PC-9 (cell line): ENCODE measurements around the gene LONP1. TPM values are rescaled to one million over a fixed set of nuclear protein-coding genes. Genes with fewer than 3 reads are reported as not detected.

Experiments used
- BruUV-seq: library from RNA; stranded (reverse); fragments of 400-500 nt; replicated peaks from 2 replicates; lab custom pipeline; 2021; lab: Mats Ljungman, UMichigan
- CTCF ChIA-PET: fragments of 300-600 bp; sonication (Branson Sonifier 250); formaldehyde crosslinking; loops from one replicate; lab custom pipeline; 2022; ENCODE audit warnings: antibody characterized with exemption; lab: Charles Lee
- POLR2A ChIA-PET: fragments of 300-600 bp; sonication (Branson Sonifier 250); formaldehyde crosslinking; loops from one replicate; lab custom pipeline; 2022; ENCODE audit warnings: antibody characterized with exemption; ENCODE audit not compliant: unreplicated experiment; lab: Charles Lee
- DNase-seq, 2 experiments: peaks; one replicate each; pipeline versions ENCODE4 v3.0.0 to v3.0.0-alpha.2; 2015 to 2022; ENCODE audit warnings: mixed read lengths in 1 of 2
- H2AFZ ChIP-seq: fragments of 200-600 bp; sonication (generic); 2 replicates; pipeline ENCODE4 v1.8.1; 2017; ENCODE audit warnings: antibody characterized with exemption
- H3F3A ChIP-seq: fragments of 200-600 bp; sonication (generic); 2 replicates; pipeline ENCODE4 v1.8.1; 2017; ENCODE audit warnings: antibody characterized with exemption, mild to moderate bottlenecking, low read depth; ENCODE audit not compliant: insufficient read depth
- H3K27ac ChIP-seq: fragments of 200-600 bp; sonication (generic); 2 replicates; pipeline ENCODE4 v1.6.1; 2016; ENCODE audit warnings: mixed run types
- H3K27me3 ChIP-seq: fragments of 200-600 bp; sonication (generic); 2 replicates; pipeline ENCODE4 v1.6.1; 2016; ENCODE audit warnings: low read depth, mixed run types; ENCODE audit not compliant: insufficient read depth
- H3K36me3 ChIP-seq: fragments of 200-600 bp; sonication (generic); 2 replicates; pipeline ENCODE4 v1.6.1; 2016; ENCODE audit warnings: low read depth, mixed run types
- H3K4me1 ChIP-seq: fragments of 200-600 bp; sonication (generic); replicated peaks from 2 replicates; pipeline ENCODE4 v1.6.1; 2016; ENCODE audit warnings: mixed run types; ENCODE audit not compliant: insufficient read depth
- H3K4me2 ChIP-seq: fragments of 200-600 bp; sonication (generic); 2 replicates; pipeline ENCODE4 v1.6.1; 2017; ENCODE audit warnings: mixed run types
- H3K4me3 ChIP-seq: fragments of 200-600 bp; sonication (generic); 2 replicates; pipeline ENCODE4 v1.6.1; 2016; ENCODE audit warnings: mixed run types
- H3K79me2 ChIP-seq: fragments of 200-600 bp; sonication (generic); 2 replicates; pipeline ENCODE4 v1.6.1; 2017; ENCODE audit warnings: low read depth, mixed run types
- H3K9me2 ChIP-seq: fragments of 200-600 bp; sonication (generic); 2 replicates; pipeline ENCODE4 v1.8.1; 2017; ENCODE audit warnings: mild to moderate bottlenecking; ENCODE audit not compliant: insufficient read depth
- H3K9me3 ChIP-seq: fragments of 200-600 bp; sonication (generic); 2 replicates; pipeline ENCODE4 v1.8.1; 2016; ENCODE audit warnings: low read depth; ENCODE audit not compliant: insufficient read depth
- H4K20me1 ChIP-seq: fragments of 200-600 bp; sonication (generic); 2 replicates; pipeline ENCODE4 v1.8.1; 2017; ENCODE audit not compliant: insufficient read depth
- EZH2 ChIP-seq: fragments of 200-600 bp; sonication (generic); IDR thresholded peaks from 2 replicates; pipeline ENCODE4 v1.8.0; 2017; ENCODE audit warnings: antibody characterized with exemption, low read depth
- intact Hi-C: fragments of 100-400 bp; cut with micrococcal nuclease; formaldehyde crosslinking; loops from one replicate; pipeline ENCODE4 v1.10.0; 2022; ENCODE audit not compliant: unreplicated experiment
- total RNA-seq: library from RNA; stranded (reverse); gene quantifications from 2 replicates; pipeline ENCODE4 v1.2.3, GENCODE V29; 2021
- TF ChIP-seq, protein P1 (sequence below): fragments of 200-600 bp; sonication (generic); conservative IDR thresholded peaks from 2 replicates; pipeline ENCODE4 v1.6.1; 2017; ENCODE audit warnings: mixed run types, antibody characterized with exemption, mild to moderate bottlenecking, moderate library complexity

LONP1 gene
- total RNA-seq, 1 experiment from 2014 or later, result 78.2 TPM

GRCh38 chr19:5669212-5669611, 50.7 kb downstream of the LONP1 start:
- no peak for DNase-seq
- no peaks in the 10 kb centered on the region for H3K79me2 ChIP-seq
- H3K27ac ChIP-seq, result no peak overlapping the region
- no peaks in the 10 kb centered on the region for H3K36me3 ChIP-seq
- H4K20me1 ChIP-seq, result no peaks in the 10 kb centered on the region
- H3K4me1 ChIP-seq, result no peaks in the 10 kb centered on the region
- H3F3A ChIP-seq, result no peaks in the 10 kb centered on the region
- no peaks in the 10 kb centered on the region for H3K9me3 ChIP-seq
- H2AFZ ChIP-seq, result no peak overlapping the region
- intact Hi-C loops, result no loop called here
- no peaks in the 10 kb centered on the region for H3K27me3 ChIP-seq
- POLR2A ChIA-PET, result no interaction called here
- H3K4me2 ChIP-seq, result no peak overlapping the region
- no TSS peak for BruUV-seq
- H3K4me3 ChIP-seq, result no peak overlapping the region
- no peaks in the 10 kb centered on the region for H3K9me2 ChIP-seq
- TF ChIP-seq, protein P1, sequence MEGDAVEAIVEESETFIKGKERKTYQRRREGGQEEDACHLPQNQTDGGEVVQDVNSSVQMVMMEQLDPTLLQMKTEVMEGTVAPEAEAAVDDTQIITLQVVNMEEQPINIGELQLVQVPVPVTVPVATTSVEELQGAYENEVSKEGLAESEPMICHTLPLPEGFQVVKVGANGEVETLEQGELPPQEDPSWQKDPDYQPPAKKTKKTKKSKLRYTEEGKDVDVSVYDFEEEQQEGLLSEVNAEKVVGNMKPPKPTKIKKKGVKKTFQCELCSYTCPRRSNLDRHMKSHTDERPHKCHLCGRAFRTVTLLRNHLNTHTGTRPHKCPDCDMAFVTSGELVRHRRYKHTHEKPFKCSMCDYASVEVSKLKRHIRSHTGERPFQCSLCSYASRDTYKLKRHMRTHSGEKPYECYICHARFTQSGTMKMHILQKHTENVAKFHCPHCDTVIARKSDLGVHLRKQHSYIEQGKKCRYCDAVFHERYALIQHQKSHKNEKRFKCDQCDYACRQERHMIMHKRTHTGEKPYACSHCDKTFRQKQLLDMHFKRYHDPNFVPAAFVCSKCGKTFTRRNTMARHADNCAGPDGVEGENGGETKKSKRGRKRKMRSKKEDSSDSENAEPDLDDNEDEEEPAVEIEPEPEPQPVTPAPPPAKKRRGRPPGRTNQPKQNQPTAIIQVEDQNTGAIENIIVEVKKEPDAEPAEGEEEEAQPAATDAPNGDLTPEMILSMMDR, result no peak
- TF ChIP-seq EZH2, result no peak
- CTCF ChIA-PET, result no interaction called here

DNA sequence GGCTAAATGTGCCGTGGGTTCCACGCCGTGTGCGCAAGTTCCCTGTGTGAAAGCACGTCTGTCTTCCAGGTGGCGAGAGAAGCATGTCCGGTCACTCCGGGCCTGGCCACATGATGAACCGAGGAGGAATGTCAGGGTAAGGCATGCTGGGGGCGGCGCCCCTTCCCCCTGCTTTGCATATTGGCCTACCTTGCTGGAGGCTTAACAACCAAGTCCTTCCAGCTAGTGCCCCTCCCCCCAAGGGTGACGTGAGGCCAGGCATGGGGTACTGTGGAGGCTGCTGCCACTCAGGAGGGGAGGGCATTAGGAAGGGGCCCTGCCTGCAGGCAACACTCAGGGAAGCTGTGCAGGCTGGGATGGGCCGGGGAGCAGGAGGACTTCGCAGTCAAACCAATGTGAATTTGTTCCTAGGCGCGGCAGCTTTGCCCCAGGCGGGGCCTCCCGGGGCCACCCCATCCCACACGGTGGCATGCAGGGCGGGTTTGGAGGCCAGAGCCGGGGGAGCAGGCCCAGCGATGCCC, 52.1 kb downstream of the LONP1 start:
- Histone ChIP-seq H3K9me3 (no peaks in the 10 kb centered on the region), H3K27me3 (no peaks in the 10 kb centered on the region), H3K36me3 (no peaks in the 10 kb centered on the region), H4K20me1 (no peaks in the 10 kb centered on the region; the same call in 1 of the 2 replicates), H2AFZ (no peak overlapping the region), H3K9me2 (no peaks in the 10 kb centered on the region), H3K4me3 (no peak overlapping the region), H3F3A (no peaks in the 10 kb centered on the region), H3K27ac (no peak overlapping the region), H3K4me1 (no peaks in the 10 kb centered on the region), H3K4me2 (no peak overlapping the region), H3K79me2 (no peaks in the 10 kb centered on the region)
- no peak for DNase-seq
- intact Hi-C loops, result no loop called here
- CTCF ChIA-PET, result no interaction called here
- no peak for TF ChIP-seq EZH2
- TF ChIP-seq, protein P1, result no peak
- no TSS peak for BruUV-seq
- POLR2A ChIA-PET, result no interaction called here

DNA sequence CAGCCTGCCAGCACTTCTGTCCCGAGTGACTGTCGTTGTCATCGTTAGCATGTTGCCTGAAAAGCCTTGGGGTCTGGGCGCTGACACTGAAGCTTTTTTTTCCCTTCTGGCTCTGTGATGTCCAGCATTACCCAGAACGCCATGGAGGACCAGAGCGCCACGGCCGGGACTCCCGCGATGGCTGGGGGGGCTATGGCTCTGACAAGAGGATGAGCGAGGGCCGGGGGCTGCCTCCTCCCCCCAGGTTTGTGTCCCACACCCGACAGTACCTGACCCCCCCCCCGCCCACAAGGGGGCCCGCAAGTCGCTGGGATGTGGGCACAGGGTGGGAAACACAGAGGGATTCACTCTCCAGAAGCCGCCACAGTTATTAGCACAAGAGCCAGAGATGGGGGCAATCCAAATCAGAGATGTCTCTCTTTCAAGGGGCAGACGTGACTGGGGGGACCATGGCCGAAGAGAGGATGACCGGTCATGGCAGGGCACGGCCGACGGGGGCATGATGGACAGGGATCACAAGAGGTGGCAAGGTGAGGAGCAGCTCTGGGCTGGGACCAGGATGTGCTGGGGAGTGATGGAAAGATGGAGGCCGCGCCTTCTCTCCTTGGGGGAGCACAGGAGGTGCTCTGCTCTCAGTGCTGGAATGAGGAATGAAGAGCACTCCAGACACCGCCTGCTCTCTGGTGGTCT, 52.9 kb downstream of the LONP1 start:
- no TSS peak for BruUV-seq
- POLR2A ChIA-PET, result no interaction called here
- TF ChIP-seq, protein P1, result no peak
- no peak for TF ChIP-seq EZH2
- no peak for DNase-seq
- H4K20me1 ChIP-seq, result no peaks in the 10 kb centered on the region; the same call in 1 of the 2 replicates
- H3F3A ChIP-seq, result no peaks in the 10 kb centered on the region
- no peaks in the 10 kb centered on the region for H3K9me3 ChIP-seq
- no peak overlapping the region for H3K27ac ChIP-seq
- H3K4me2 ChIP-seq, result no peak overlapping the region
- no peaks in the 10 kb centered on the region for H3K9me2 ChIP-seq
- H3K79me2 ChIP-seq, result no peaks in the 10 kb centered on the region
- H2AFZ ChIP-seq, result no peak overlapping the region
- no peaks in the 10 kb centered on the region for H3K4me1 ChIP-seq
- no peaks in the 10 kb centered on the region for H3K36me3 ChIP-seq
- no peak overlapping the region for H3K4me3 ChIP-seq
- no peaks in the 10 kb centered on the region for H3K27me3 ChIP-seq
- CTCF ChIA-PET, result no interaction called here
- intact Hi-C loops, result no loop called here
